ENCODE data around the gene SLC41A3.

GRCh38 chr3:126035362-126036050, 48.4 kb downstream of the SLC41A3 start:
- TF ChIP-seq CTCF (IDR thresholded peaks at IDR 0.05; ENCODE audit: low read length): no peak
- TF ChIP-seq EZH2 (optimal IDR thresholded peaks at IDR 0.05; ENCODE audit: low read depth, low read length): no peak
- TF ChIP-seq EZH2phosphoT487 (IDR thresholded peaks at IDR 0.05; ENCODE audit: low read length): no peak
